ENCODE data around the gene OTOP1.
"Not testable (repeated sequence)": the region's sequence is repeated elsewhere in the genome, so short reads cannot be mapped to it uniquely, and the experiment has no call there.

OTOP1 gene

GRCh38 chr4:4228356-4228668, 1.6 kb upstream of the OTOP1 start:
- DNase-seq (ENCODE audit: low read depth in 4 of 4, low spot score in 1 of 4) = no peak

GRCh38 chr4:4227510-4228355, 1.0 kb upstream of the OTOP1 start:
- DNase-seq (ENCODE audit: low read depth in 4 of 4, low spot score in 1 of 4) = no peak

- DNase-seq (ENCODE audit: low read depth in 4 of 4, low spot score in 1 of 4) = no peak
Observed at GRCh38 chr4:4225915-4226605, 669 bp downstream of the OTOP1 start.

GRCh38 chr4:4217113-4217512, 9.6 kb downstream of the OTOP1 start:
- no peak for DNase-seq (ENCODE audit: low read depth in 4 of 4, low spot score in 1 of 4)

GRCh38 chr4:4216648-4217047, 10.1 kb downstream of the OTOP1 start:
- DNase-seq (ENCODE audit: low read depth in 4 of 4, low spot score in 1 of 4) = no peak

- not testable (repeated sequence) for DNase-seq (ENCODE audit: low read depth in 4 of 4, low spot score in 1 of 4)
Observed at GRCh38 chr4:4213674-4214073, 13.1 kb downstream of the OTOP1 start.

- DNase-seq (ENCODE audit: low read depth in 4 of 4, low spot score in 1 of 4) = no peak
Observed at GRCh38 chr4:4206204-4206603, 20.5 kb downstream of the OTOP1 start.

- no peak for DNase-seq (ENCODE audit: low read depth in 4 of 4, low spot score in 1 of 4)
Observed at GRCh38 chr4:4204401-4204745, 22.4 kb downstream of the OTOP1 start.

- no peak for DNase-seq (ENCODE audit: low read depth in 4 of 4, low spot score in 1 of 4)
Observed at GRCh38 chr4:4203688-4204400, 22.9 kb downstream of the OTOP1 start.

GRCh38 chr4:4202510-4202909, 24.2 kb downstream of the OTOP1 start:
- DNase-seq (ENCODE audit: low read depth in 4 of 4, low spot score in 1 of 4) = no peak

- no peak for DNase-seq (ENCODE audit: low read depth in 4 of 4, low spot score in 1 of 4)
Observed at GRCh38 chr4:4200624-4201023, 26.1 kb downstream of the OTOP1 start.

- DNase-seq (ENCODE audit: low read depth in 4 of 4, low spot score in 1 of 4) = no peak
Observed at GRCh38 chr4:4195354-4195753, 31.4 kb downstream of the OTOP1 start.

- DNase-seq (ENCODE audit: low read depth in 4 of 4, low spot score in 1 of 4) = not testable (repeated sequence)
Observed at GRCh38 chr4:4188557-4188956, 38.2 kb downstream of the OTOP1 start.

- DNase-seq (ENCODE audit: low read depth in 4 of 4, low spot score in 1 of 4) = no peak
Observed at GRCh38 chr4:4185528-4185927, 41.2 kb downstream of the OTOP1 start.

GRCh38 chr4:4182835-4183568, 43.7 kb downstream of the OTOP1 start:
- DNase-seq (ENCODE audit: low read depth in 4 of 4, low spot score in 1 of 4) = peak in 2 of 4 experiments; percentile 7 to 12

- no peak for DNase-seq (ENCODE audit: low read depth in 4 of 4, low spot score in 1 of 4)
Observed at GRCh38 chr4:4170596-4171150, 56.1 kb downstream of the OTOP1 start.

- DNase-seq (ENCODE audit: low read depth in 4 of 4, low spot score in 1 of 4) = not testable (repeated sequence)
Observed at GRCh38 chr4:4167981-4168780, 58.5 kb downstream of the OTOP1 start.

- DNase-seq (ENCODE audit: low read depth in 4 of 4, low spot score in 1 of 4) = not testable (repeated sequence)
Observed at GRCh38 chr4:4166986-4167385, 59.7 kb downstream of the OTOP1 start.

GRCh38 chr4:4165701-4166392, 60.9 kb downstream of the OTOP1 start:
- DNase-seq (ENCODE audit: low read depth in 4 of 4, low spot score in 1 of 4) = not testable (repeated sequence)
